ENCODE results near the gene PKP2.

The PKP2 gene

DNA sequence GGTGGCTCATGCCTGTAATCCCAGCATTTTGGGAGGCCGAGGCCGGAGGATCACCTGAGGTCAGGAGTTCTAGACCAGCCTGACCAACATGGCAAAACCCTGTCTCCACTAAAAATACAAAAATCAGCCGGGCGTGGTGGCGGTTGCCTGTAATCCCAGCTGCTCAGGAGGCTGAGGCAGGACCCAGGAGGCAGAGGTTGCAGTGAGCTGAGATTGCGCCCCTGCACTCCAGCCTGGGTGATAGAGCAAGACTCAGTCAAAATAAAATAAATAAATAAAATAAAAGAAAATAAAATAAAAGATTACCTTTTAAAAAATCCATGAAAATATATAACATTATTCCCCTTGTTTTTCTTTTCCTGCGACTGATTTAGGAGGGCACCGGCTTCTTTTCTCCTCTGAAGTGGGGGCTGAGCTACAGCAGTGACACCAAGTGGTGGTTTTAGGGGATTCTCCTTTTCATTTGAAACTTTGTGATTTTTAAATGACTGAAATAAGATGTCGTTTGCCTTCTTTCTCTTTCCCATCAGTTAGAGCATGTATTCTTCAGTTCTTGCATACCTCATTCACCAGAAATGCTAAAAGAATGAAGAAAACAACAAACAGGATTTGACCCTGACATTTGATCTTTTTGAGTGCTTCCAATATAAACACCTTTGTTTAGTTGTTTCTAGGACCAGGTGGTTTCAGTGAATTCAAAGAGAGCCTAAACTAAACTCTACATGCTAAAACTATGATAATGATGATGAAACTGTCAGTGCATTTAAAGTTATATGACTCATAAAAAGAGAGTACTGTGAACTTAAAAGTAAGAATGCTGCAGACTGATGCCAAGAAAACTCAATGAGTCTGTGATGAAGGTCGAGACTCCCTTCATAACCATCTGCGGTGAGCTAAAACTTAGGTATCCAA, 22.6 kb upstream of the PKP2 start:
- TF ChIP-seq, protein P1, sequence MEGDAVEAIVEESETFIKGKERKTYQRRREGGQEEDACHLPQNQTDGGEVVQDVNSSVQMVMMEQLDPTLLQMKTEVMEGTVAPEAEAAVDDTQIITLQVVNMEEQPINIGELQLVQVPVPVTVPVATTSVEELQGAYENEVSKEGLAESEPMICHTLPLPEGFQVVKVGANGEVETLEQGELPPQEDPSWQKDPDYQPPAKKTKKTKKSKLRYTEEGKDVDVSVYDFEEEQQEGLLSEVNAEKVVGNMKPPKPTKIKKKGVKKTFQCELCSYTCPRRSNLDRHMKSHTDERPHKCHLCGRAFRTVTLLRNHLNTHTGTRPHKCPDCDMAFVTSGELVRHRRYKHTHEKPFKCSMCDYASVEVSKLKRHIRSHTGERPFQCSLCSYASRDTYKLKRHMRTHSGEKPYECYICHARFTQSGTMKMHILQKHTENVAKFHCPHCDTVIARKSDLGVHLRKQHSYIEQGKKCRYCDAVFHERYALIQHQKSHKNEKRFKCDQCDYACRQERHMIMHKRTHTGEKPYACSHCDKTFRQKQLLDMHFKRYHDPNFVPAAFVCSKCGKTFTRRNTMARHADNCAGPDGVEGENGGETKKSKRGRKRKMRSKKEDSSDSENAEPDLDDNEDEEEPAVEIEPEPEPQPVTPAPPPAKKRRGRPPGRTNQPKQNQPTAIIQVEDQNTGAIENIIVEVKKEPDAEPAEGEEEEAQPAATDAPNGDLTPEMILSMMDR (IDR thresholded peaks at IDR 0.05; ENCODE audit: low read depth, low read length), result peak; percentile 65
- TF ChIP-seq EZH2phosphoT487 (IDR thresholded peaks at IDR 0.05; ENCODE audit: low read depth), result no peak
- no peaks in the 10 kb centered on the region for H3K79me2 ChIP-seq (ENCODE audit: low read length)
- no peak overlapping the region for H2AFZ ChIP-seq (ENCODE audit: low read depth, low read length)
- no peaks in the 10 kb centered on the region for H3K9me3 ChIP-seq (ENCODE audit: insufficient read depth, low read length)
- H3K9ac ChIP-seq (ENCODE audit: low read length), result no peak overlapping the region
- H3K4me3 ChIP-seq (ENCODE audit: low read length), result no peak overlapping the region
- H3K27ac ChIP-seq (ENCODE audit: low read length), result no peak overlapping the region
- no peaks in the 10 kb centered on the region for H4K20me1 ChIP-seq (ENCODE audit: insufficient read depth, low read length)
- no peak overlapping the region for H3K4me2 ChIP-seq (ENCODE audit: low read length)
- peaks cover 22% of the 10 kb centered on the region for H3K27me3 ChIP-seq (ENCODE audit: low read depth, low read length)
- H3K4me1 ChIP-seq (ENCODE audit: low read length), result no peaks in the 10 kb centered on the region
- no peaks in the 10 kb centered on the region for H3K36me3 ChIP-seq (replicated peaks; ENCODE audit: low read depth, low read length)

DNA sequence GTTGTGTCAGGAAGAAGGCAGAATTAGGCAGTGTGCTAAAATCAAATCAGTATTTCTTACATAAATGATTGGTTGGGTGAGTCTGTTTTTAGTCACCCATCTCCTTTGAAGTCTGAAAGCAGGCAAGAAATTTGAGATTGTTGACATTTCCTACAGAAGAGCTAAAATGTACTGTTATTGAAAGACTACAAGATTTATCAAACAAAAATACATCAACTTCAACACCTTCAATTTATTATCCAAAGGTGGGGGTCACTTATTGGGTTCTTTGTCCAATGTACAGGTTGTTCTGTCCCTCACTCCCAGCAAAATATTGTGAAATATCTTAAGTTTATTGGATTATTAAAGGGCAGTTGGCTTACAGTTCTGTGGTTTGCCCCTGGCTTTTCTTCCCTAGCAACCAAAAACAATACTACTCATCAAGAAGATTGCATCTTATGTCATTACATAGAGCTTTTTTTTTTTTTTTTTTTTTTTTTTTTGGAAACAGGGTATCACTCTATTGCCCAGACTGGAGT, 20.6 kb upstream of the PKP2 start:
- Histone ChIP-seq H3K4me3 (ENCODE audit: low read length) (no peak overlapping the region), H3K27ac (ENCODE audit: low read length) (no peak overlapping the region), H2AFZ (ENCODE audit: low read depth, low read length) (no peak overlapping the region), H3K27me3 (ENCODE audit: low read depth, low read length) (peaks cover 32% of the 10 kb centered on the region), H3K4me2 (ENCODE audit: low read length) (no peak overlapping the region), H4K20me1 (ENCODE audit: insufficient read depth, low read length) (no peaks in the 10 kb centered on the region), H3K9me3 (ENCODE audit: insufficient read depth, low read length) (no peaks in the 10 kb centered on the region), H3K4me1 (ENCODE audit: low read length) (no peaks in the 10 kb centered on the region), H3K79me2 (ENCODE audit: low read length) (no peaks in the 10 kb centered on the region), H3K36me3 (replicated peaks; ENCODE audit: low read depth, low read length) (no peaks in the 10 kb centered on the region), H3K9ac (ENCODE audit: low read length) (no peak overlapping the region)
- TF ChIP-seq, protein P1 (IDR thresholded peaks at IDR 0.05; ENCODE audit: low read depth, low read length), result no peak
- TF ChIP-seq EZH2phosphoT487 (IDR thresholded peaks at IDR 0.05; ENCODE audit: low read depth), result no peak

DNA sequence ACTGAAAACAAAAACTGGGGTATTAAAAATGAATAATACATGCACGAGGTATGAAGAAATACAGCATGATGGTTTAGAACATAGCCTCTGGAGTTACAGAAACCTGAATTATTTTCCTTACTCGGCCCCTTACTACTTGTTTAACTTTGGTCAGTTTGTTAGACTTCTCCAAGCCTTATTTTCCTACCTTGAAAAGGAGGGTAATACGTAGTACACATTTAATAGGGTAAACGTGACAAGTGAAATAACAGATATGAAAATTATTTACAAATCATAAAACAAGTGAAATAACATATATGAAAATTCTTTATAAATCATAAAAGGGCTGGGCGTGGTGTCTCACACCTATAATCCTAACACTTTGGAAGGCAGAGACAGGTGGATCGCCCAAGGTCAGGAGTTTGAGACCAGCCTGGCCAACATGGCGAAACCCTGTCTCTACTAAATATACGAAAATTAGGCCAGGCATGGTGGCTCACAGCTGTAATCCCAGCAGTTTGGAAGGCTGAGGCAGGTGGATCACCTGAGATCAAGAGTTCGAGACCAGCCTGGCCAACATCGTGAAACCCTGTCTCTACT, 11.4 kb upstream of the PKP2 start:
- Histone ChIP-seq H3K4me2 (ENCODE audit: low read length) (no peak overlapping the region), H3K4me1 (ENCODE audit: low read length) (peaks cover 12% of the 10 kb centered on the region), H3K36me3 (replicated peaks; ENCODE audit: low read depth, low read length) (no peaks in the 10 kb centered on the region), H3K9ac (ENCODE audit: low read length) (no peak overlapping the region), H4K20me1 (ENCODE audit: insufficient read depth, low read length) (peaks cover 26% of the 10 kb centered on the region; the same call in 1 of the 2 replicates), H3K9me3 (ENCODE audit: insufficient read depth, low read length) (no peaks in the 10 kb centered on the region), H3K4me3 (ENCODE audit: low read length) (no peak overlapping the region), H3K79me2 (ENCODE audit: low read length) (no peaks in the 10 kb centered on the region), H3K27me3 (ENCODE audit: low read depth, low read length) (peaks cover 79% of the 10 kb centered on the region), H2AFZ (ENCODE audit: low read depth, low read length) (no peak overlapping the region), H3K27ac (ENCODE audit: low read length) (no peak overlapping the region)
- TF ChIP-seq, protein P1 (IDR thresholded peaks at IDR 0.05; ENCODE audit: low read depth, low read length), result no peak
- TF ChIP-seq EZH2phosphoT487 (IDR thresholded peaks at IDR 0.05; ENCODE audit: low read depth), result no peak

DNA sequence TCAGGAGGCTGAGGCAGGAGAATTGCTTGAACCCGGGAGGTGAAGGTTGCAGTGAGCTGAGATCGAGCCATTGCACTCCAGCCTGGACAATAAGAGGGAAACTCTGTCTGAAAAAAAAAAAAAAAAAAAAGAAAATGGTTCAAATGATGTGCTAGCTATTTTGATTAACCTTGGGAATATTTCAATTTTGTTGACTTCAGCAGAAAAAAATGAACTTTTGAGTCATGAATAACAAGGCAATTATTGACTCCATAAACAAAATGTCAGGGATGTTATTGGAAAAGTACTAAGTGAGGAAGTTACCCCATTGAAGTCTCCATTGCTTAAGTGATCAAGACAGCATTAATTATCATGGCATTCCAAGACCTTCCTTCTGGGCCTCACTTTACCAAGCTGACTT, 10.6 kb upstream of the PKP2 start:
- peaks cover 12% of the 10 kb centered on the region for H3K4me1 ChIP-seq (ENCODE audit: low read length)
- no peaks in the 10 kb centered on the region for H3K9me3 ChIP-seq (ENCODE audit: insufficient read depth, low read length)
- no peaks in the 10 kb centered on the region for H3K79me2 ChIP-seq (ENCODE audit: low read length)
- H2AFZ ChIP-seq (ENCODE audit: low read depth, low read length), result no peak overlapping the region
- TF ChIP-seq, protein P1 (IDR thresholded peaks at IDR 0.05; ENCODE audit: low read depth, low read length), result no peak
- TF ChIP-seq EZH2phosphoT487 (IDR thresholded peaks at IDR 0.05; ENCODE audit: low read depth), result no peak
- no peaks in the 10 kb centered on the region for H3K36me3 ChIP-seq (replicated peaks; ENCODE audit: low read depth, low read length)
- no peak overlapping the region for H3K9ac ChIP-seq (ENCODE audit: low read length)
- no peak overlapping the region for H3K4me3 ChIP-seq (ENCODE audit: low read length)
- no peak overlapping the region for H3K27ac ChIP-seq (ENCODE audit: low read length)
- peaks cover 33% of the 10 kb centered on the region; the same call in 1 of the 2 replicates for H4K20me1 ChIP-seq (ENCODE audit: insufficient read depth, low read length)
- peaks cover 84% of the 10 kb centered on the region for H3K27me3 ChIP-seq (ENCODE audit: low read depth, low read length)
- H3K4me2 ChIP-seq (ENCODE audit: low read length), result no peak overlapping the region

Data from OCI-LY3 (cell line).